ENCODE measurements around the gene RPS6KL1.

RPS6KL1 gene

DNA sequence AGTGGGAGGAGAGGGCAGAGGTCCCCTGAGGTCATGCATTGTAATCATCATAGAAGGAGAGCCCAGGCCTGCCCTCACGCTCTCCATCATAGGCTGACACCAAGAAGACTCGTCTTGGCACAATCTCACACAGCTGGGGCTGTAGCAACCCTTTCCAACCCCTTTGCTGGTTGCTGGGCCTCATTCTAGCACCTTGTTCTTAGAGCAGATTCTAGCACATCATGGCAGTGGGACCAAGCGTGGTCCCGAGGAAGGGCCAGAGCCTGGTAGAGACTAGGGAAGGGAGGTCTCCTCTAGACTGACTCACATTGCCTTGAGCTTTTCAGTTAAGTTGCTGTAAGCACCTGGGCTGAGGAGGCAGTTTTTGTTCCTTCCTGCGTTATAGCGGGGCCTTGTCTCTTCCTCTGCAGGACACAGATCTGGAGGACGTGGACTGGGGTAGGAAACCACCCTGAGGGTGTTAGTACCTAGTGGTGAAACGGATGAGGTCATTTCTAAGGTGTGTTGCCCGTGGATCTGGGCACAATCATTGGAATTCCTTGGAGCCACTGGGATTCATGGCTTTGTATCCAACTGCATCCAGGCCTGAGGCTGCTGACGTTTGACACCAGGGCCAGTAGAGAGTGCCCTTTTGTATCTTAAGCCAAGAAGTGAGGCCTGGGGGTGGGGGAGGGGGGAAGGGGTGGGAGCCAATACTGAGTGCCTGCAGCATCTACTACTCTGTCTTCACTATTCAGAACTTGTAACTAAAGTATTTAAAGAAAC is 19.9 kb downstream of the RPS6KL1 start:
- no peak overlapping the region for H3K4me3 ChIP-seq (ENCODE audit: low read depth, low read length)
- no peak for DNase-seq (ENCODE audit: low read depth)

GRCh38 chr14:74898694-74899093 is 24.4 kb downstream of the RPS6KL1 start:
- H3K4me3 ChIP-seq (ENCODE audit: low read depth, low read length), result no peak overlapping the region
- no peak for DNase-seq (ENCODE audit: low read depth)

- H3K4me3 ChIP-seq (ENCODE audit: low read depth, low read length), result no peak overlapping the region
- DNase-seq (ENCODE audit: low read depth), result no peak
These were observed 25.0 kb downstream of the RPS6KL1 start for GRCh38 chr14:74898083-74898482.

DNA sequence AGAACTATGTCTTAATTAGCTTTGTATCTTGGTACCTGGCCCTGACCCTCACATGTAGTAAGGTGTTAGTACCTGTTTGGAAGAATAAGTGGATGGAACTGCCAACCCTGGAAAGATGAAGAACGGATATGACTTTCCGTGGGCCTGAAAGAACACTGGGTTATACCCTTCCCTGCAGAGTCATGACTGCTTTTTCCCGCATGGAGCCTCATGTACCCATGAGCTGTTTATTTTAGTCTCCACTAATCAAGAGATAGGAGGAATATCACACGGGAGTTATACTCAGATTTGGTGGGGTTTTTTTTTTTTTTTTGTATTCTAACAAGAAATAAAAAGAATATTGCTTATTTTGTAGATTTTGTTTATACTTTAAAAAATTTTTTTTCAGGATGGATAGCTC is 25.4 kb downstream of the RPS6KL1 start:
- no peak for DNase-seq (ENCODE audit: low read depth)

DNA sequence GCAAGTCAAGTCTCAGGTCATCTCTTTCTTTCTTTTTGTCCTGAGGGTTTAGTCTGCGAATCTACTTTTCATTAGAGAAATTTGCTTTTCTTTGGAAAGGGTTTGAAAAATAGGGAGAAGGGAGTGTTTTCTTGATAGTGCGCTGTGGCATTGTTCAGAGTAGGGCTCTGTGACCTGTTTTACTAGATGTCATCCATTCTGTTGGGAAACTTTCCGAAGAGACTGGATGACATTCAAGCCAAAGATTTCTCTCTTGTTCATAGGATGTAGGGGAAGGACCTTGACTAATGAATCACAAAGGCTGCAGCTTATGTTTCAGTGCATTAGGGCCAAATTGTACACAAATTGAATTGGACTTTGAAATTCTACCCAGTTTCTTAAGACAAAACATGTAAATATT is 26.7 kb downstream of the RPS6KL1 start:
- no peak overlapping the region for H3K4me3 ChIP-seq (ENCODE audit: low read depth, low read length)
- no peak for DNase-seq (ENCODE audit: low read depth)

More for the DNA sequence above, 25.4 kb downstream of the RPS6KL1 start:
- no peak overlapping the region for H3K4me3 ChIP-seq (ENCODE audit: low read depth, low read length)

DNA sequence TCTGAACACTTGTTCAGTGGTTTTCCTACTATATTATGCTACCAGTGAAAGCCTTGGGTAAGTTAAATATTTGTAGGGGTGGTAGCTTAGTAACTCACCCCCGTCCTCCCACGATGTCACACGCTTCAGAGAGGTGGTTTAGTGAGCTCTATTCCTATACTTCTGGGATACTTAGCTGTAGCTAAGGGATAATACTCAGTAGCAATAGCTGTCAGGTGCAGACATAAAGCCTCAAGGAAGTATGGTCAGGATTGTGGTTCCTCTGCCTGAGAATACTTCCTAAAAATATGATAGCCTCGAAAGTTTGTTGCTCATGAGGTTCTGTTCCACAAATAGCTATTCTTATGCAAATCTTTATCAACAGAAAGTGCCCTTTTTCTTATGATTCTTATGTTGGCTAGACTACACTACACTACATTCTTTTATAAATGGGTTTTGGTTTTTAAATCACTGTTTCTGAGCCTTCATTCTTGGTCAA is 29.4 kb downstream of the RPS6KL1 start:
- no peak overlapping the region for H3K4me3 ChIP-seq (ENCODE audit: low read depth, low read length)
- DNase-seq (ENCODE audit: low read depth), result no peak

DNA sequence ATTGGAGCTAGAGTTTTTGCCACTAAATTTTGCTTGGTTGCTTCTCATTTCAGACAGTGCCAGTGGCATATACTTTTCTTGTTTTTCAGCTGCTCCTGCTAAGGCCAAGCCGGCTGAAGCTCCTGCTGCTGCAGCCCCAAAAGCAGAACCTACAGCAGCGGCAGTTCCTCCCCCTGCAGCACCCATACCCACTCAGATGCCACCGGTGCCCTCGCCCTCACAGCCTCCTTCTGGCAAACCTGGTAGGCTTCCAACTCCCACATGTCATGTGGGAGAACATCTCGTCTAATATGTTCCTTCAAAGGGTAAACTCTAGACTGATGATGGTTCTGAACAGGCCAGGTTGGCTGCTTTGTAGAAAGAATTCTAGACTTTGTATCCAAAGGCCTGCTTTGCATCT is 30.3 kb downstream of the RPS6KL1 start:
- DNase-seq (ENCODE audit: low read depth), result no peak
- H3K4me3 ChIP-seq (ENCODE audit: low read depth, low read length), result no peak overlapping the region

DNA sequence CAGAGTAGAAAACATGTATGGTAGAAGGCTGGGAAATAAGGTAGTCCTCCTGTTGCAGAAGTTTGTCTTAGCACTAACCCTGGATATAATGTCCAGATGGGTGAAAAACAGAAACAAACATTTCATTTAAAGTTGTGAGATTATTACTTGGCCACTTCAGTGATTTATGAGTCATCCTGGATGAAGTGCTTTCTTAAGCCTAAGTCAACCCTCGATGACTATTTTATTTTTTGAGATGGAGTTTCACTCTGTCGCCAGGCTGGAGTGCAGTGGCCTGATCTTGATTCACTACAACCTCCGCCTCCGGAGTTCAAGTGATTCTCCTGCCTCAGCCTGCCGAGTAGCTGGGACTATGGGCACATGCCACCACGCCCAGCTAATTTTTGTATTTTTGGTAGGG is 31.2 kb downstream of the RPS6KL1 start:
- no peak for DNase-seq (ENCODE audit: low read depth)
- no peak overlapping the region for H3K4me3 ChIP-seq (ENCODE audit: low read depth, low read length)

GRCh38 chr14:74890262-74890661 is 32.8 kb downstream of the RPS6KL1 start:
- no peak overlapping the region for H3K4me3 ChIP-seq (ENCODE audit: low read depth, low read length)
- DNase-seq (ENCODE audit: low read depth), result no peak

DNA sequence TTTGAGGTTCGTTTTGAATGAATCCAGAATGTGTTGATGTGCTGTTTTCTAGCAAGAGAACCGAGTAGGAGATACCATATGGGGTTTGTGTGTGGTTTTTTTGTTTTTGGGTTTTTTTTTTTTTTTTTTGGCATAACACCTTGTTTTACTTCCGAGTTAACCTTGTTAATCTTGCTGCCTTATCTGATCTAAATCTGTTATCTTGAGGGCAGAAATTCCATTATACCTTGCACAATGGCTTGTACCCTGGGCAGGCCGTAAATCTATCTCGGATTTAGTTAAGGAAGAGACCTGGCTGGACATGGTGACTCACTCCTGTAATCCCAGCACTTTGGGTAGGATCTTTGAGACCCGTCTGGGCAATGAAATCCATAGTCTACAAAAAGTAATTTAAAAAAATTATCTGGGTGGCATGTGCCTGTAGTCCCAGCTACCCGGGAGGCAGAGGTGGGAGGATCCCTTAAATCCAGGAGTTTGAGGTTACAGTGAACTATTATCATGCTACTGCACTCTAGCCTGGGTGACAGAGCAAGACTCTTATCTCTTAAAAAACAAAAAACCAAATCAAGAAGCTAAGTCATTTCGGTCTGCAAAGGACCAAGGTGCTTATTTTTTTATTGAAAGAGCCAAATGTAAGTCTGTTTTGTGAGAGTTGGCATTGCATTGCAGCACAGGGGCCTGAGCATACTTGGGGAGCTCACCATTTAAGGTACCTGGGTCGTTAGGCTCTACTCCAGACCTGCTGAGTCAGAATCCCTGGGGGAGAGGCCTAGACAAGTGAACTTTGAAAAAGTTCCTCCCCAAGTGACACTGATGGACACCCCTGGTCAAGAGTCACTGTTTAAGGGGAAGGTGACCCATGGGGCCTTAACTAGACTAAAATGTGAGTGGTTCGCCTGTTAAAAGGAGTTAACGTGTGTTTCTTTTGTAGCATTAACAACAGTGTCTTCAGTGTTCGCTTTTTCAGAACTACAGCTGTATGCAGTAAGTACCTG is 34.6 kb downstream of the RPS6KL1 start:
- DNase-seq (ENCODE audit: low read depth), result no peak
- H3K4me3 ChIP-seq (ENCODE audit: low read depth, low read length), result no peak overlapping the region

- peak; percentile 90 for DNase-seq (ENCODE audit: low read depth)
- no peak overlapping the region for H3K4me3 ChIP-seq (ENCODE audit: low read depth, low read length)
These were observed 37.1 kb downstream of the RPS6KL1 start for GRCh38 chr14:74886001-74886400.

- no peak for DNase-seq (ENCODE audit: low read depth)
- peak overlapping the region; percentile 85 for H3K4me3 ChIP-seq (ENCODE audit: low read depth, low read length)
These were observed 40.7 kb downstream of the RPS6KL1 start for GRCh38 chr14:74882103-74882920.

DNA sequence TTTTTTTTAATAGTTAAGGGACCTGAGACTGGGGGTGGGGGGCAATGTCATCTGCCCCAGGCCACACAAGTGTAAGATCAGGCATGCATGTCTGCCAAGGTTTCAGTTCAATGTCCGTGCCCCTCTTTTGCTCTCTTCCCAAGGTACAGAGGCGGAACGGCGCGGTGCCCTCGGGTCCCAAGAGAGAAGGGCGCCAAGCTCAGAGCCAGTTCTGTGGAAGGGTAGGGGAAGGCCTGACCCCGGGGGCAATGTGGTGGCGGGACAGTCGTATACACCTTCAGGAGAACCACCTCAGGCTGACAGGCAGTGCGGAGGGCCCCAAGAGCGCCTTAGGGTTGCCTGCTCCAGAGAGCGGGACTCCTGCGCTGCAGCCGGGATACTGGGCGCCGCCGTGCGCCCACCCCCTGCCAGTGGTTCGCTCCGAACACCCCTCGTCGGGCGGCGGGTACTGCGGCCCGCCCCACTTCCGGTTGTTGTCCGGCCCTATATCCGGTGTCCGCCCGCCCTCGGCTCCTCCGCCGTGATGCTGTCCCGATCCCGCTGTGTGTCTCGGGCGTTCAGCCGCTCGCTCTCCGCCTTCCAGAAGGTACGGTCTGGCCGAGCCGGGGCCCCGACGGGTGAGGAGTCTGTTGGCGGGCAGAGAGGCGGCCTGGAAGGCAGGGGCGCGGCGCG is 41.5 kb downstream of the RPS6KL1 start, which contains the start of gene DLST:
Gene DLST, plus strand, starts transcription at position 486 of the 672 bp plus-strand sequence. Its CDS starts 38 bp downstream, at position 524.
- DNase-seq (ENCODE audit: low read depth), result peak; percentile 52
- peak within 1 kb of the TSS; percentile 85 for H3K4me3 ChIP-seq (ENCODE audit: low read depth, low read length)

DNA sequence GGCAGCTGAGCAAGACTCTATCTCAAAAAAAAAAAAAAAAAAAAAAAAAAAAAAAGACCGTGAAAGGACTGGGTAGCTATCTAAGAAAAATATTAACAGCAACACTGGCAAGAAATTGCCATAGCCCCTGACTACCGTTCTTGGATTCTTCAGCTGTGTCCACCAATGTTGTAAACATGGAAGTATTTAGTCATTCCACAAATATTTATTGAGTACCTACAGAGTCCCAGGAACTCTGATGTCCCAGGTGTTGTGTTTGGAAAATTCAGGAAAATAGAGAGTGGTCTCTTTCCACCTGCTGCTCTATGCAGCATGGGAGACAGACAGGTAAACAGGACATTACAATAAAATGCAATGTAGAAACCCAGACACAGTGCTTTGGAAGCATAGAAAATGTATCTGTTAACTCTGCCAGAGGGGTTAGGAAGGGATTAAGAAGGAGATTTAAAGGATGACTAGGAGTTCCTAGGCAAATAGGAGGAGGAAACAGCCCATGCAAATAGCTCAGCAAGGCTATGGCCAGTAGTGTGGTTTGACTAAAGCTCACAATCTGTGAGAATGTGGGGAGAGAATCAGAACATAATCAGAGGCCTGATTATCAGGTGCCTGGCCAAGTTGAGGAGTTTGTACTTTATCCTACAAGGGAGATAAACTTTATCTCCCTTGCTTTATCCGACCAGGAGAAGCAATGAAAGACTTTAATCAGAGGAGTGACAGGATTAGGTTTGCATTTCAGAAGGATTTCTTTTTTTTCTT is 43.5 kb downstream of the RPS6KL1 start:
- no peak for DNase-seq (ENCODE audit: low read depth)
- H3K4me3 ChIP-seq (ENCODE audit: low read depth, low read length), result no peak overlapping the region

- no peak for DNase-seq (ENCODE audit: low read depth)
- H3K4me3 ChIP-seq (ENCODE audit: low read depth, low read length), result no peak within 1 kb of the TSS
These were observed 46.8 kb downstream of the RPS6KL1 start, which contains the start of gene PROX2 for GRCh38 chr14:74875941-74876913. Gene PROX2, minus strand, starts transcription at chr14:74876145. Its CDS starts 12,311 bp downstream, at chr14:74863834.

DNA sequence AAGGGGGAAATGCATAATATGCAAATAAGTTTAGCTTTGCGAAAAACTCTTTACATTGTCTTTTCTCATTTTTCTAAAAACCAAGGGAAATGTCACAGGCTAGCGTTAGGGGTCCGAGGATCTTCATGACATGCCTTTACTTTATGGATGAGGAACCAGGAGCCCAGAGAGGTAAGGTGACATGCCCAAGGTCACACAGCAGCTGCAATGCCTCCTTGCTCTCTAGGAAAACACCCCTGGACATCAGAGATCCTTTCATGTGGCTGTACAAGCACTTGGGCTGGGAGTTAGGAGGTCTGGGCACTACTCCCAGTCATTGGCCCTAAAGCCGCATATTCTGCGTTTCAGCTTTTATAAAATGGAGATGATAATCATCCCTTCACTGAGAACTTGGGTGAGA is 47.9 kb downstream of the RPS6KL1 start:
- no peak overlapping the region for H3K4me3 ChIP-seq (ENCODE audit: low read depth, low read length)
- DNase-seq (ENCODE audit: low read depth), result no peak

DNA sequence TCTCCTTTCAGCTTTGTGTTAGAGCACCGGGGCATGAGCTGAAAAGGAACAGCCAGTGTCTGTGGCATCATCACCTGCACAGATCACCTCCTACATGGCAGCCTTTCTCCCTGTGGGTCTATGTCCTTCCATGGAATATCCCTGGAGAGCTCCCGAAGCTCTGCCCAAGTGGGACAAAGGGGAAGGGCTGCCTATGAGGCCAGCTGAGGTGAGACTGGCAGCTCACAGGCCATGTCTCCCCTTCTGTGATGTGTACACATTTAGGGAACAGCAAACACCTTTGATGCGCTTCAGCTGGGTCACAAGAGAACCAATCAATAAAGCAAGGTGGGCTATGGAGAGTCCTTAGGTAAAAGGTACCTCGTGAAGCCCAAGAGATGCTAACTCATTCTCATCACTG is 51.2 kb downstream of the RPS6KL1 start:
- DNase-seq (ENCODE audit: low read depth), result no peak
- no peak overlapping the region for H3K4me3 ChIP-seq (ENCODE audit: low read depth, low read length)
